ENCODE measurements around the gene C3orf38.
"Not testable (repeated sequence)": the region's sequence is repeated elsewhere in the genome, so short reads cannot be mapped to it uniquely, and the experiment has no call there.

Gene C3orf38

DNA sequence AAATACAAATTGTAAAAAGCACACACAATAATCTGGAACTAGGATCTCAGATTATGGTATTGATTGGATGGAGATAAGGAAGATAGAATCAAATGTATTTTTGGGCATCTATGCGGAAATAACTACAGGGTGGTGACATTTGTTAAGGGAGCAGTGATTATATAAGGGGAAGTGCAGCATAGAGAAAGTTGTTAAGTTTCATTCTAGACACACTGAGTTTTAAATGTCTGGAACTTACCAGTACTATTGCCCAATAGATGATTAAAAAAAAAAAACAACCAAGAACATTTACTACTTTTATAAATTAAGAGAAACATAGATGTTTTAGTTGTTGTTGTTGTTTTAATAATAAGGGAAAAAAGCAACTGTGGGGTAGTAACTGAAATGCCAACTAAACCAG, 32.1 kb upstream of the C3orf38 start:
- TF ChIP-seq, protein P1, sequence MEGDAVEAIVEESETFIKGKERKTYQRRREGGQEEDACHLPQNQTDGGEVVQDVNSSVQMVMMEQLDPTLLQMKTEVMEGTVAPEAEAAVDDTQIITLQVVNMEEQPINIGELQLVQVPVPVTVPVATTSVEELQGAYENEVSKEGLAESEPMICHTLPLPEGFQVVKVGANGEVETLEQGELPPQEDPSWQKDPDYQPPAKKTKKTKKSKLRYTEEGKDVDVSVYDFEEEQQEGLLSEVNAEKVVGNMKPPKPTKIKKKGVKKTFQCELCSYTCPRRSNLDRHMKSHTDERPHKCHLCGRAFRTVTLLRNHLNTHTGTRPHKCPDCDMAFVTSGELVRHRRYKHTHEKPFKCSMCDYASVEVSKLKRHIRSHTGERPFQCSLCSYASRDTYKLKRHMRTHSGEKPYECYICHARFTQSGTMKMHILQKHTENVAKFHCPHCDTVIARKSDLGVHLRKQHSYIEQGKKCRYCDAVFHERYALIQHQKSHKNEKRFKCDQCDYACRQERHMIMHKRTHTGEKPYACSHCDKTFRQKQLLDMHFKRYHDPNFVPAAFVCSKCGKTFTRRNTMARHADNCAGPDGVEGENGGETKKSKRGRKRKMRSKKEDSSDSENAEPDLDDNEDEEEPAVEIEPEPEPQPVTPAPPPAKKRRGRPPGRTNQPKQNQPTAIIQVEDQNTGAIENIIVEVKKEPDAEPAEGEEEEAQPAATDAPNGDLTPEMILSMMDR (IDR thresholded peaks at IDR 0.05; ENCODE audit: low read depth, low read length, missing control alignments) = no peak
- no peak overlapping the region for H3K4me3 ChIP-seq (replicated peaks; ENCODE audit: low read depth, low read length)
- no peak for DNase-seq (ENCODE audit: extremely low read depth, low read depth)

DNA sequence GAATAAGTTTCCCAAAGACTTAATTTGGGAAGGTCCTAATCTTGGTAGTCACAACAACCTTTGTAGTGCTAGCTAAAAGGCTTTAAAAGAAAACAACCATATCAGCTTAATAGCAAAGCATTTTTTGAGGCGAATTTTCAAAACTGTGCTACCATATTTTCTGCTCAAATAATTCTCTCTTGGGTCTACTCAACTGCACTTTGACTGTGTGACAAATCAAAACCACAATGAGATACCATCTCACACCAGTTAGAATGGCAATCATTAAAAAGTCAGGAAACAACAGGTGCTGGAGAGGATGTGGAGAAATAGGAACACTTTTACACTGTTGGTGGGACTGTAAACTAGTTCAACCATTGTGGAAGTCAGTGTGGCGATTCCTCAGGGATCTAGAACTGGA, 31.2 kb upstream of the C3orf38 start:
- not testable (repeated sequence) for H3K4me3 ChIP-seq (replicated peaks; ENCODE audit: low read depth, low read length); DNase-seq (ENCODE audit: extremely low read depth, low read depth)

DNA sequence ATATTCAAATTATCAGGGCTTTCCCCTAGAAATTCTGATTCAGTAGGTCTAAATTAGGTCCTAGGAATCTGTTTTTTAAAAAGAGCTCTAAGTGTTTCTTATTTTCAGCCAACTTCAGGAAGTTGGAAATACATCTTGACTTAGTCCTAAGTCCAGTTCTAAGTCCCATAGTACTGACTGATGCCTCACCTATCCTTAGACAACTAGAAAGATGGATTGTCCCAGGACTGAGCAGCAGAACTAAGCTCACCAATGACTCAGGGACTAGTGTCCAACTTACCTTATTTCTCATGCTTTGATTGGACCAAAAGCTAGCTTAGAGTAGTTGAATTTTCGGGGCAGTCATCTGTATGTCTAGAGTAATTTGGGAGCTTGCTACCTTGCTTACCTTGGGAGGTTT, 26.2 kb upstream of the C3orf38 start:
- no peak overlapping the region for H3K4me3 ChIP-seq (replicated peaks; ENCODE audit: low read depth, low read length)
- TF ChIP-seq, protein P1 (IDR thresholded peaks at IDR 0.05; ENCODE audit: low read depth, low read length, missing control alignments) = no peak
- DNase-seq (ENCODE audit: extremely low read depth, low read depth) = no peak

DNA sequence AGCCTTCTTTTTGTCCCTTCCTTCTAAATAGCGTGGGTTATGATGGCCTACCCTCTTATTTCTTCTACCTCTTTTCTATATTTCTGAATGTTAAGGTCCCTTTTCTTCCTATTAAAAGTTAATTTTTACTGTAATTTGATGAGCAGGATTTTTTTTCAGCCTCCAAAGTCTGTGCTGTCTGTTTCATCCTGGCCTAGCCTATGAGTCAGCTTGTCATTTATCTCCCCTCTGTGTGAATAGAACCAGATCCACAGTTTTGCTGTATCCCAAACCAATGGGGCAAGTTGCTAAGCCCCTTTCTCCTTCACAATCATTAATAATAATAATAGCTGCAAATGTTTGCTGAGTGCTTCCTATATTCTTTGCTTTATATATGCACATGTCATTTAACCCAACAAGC, 18.1 kb upstream of the C3orf38 start:
- DNase-seq (ENCODE audit: extremely low read depth, low read depth) = no peak
- H3K4me3 ChIP-seq (replicated peaks; ENCODE audit: low read depth, low read length) = no peak overlapping the region
- TF ChIP-seq, protein P1 (IDR thresholded peaks at IDR 0.05; ENCODE audit: low read depth, low read length, missing control alignments) = no peak

DNA sequence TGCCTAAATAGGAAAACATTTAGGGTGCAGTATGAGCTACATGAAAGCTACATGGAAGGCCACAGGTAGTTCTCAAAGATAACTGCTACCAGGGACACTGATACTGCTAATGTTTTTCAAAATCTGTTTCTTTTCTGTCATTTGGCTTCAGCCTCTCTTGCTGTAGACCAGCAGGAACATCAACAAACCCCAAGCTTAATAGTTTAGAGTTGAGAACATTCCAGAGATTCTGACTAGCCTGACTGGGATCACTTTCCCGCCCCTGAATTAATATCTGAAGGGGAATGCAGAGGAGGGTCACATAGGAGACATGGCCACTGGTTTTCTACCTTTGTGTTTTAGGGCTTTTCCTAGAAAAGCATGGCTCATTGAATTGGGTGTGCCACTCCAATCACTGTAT, 16.9 kb upstream of the C3orf38 start:
- H3K4me3 ChIP-seq (replicated peaks; ENCODE audit: low read depth, low read length) = no peak overlapping the region
- DNase-seq (ENCODE audit: extremely low read depth, low read depth) = no peak
- TF ChIP-seq, protein P1 (IDR thresholded peaks at IDR 0.05; ENCODE audit: low read depth, low read length, missing control alignments) = no peak

DNA sequence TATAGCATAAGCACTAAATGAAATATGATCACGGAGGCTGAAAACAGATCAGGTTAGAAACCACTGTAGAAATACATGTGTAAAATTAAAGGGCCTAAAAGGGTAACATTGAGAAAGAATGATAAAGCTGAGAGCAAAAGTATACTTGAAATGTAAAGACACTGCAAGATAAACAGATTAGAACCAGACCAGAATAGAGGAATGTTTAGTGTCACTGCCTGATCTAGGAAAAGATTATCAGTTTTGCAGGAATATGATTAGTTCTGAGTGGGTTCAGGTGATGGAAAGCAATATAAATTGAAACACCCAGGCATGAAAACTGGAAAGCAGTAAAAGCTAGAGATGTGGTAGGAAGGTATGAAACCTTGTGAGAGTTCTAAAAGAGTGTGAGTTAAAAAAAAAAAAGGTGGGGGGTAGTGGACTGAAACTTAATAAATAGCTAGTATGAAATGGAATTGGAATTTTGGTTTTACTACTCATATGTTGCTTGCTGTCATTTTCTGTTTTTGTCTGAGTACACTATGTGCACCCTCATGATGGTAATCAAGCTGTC, 16.0 kb upstream of the C3orf38 start:
- DNase-seq (ENCODE audit: extremely low read depth, low read depth) = no peak
- no peak overlapping the region for H3K4me3 ChIP-seq (replicated peaks; ENCODE audit: low read depth, low read length)
- TF ChIP-seq, protein P1 (IDR thresholded peaks at IDR 0.05; ENCODE audit: low read depth, low read length, missing control alignments) = no peak

DNA sequence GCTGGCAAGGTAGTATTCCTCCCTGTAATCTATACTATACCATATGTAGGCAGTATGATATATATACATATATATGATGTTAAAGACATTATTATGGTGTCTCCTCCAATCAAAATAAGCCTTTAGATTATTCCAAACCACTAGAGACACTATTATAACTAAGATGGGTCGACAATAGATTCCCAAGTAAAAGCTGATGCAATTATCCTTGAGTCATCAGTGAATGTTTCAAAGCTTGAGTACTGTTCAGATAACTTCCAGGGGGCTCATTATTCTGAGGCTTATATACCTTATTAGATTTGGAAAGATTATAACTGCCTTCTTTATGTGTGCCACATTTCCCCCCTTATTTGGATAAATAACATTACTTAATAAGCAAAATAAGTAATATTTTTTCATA, 11.9 kb upstream of the C3orf38 start:
- DNase-seq (ENCODE audit: extremely low read depth, low read depth) = no peak
- TF ChIP-seq, protein P1 (IDR thresholded peaks at IDR 0.05; ENCODE audit: low read depth, low read length, missing control alignments) = no peak
- no peak overlapping the region for H3K4me3 ChIP-seq (replicated peaks; ENCODE audit: low read depth, low read length)

Measured in HFF-Myc (cell line).